Activated CD8-positive, alpha-beta T cell treated with anti-CD3 and anti-CD28 coated beads for 36 hours (primary cell): Measurements from ENCODE around the gene TCEAL6. TPM values are rescaled to one million over a fixed set of nuclear protein-coding genes. Genes with fewer than 3 reads are reported as not detected.
A peak's percentile ranks its signal among the peaks of the same experiment; 100 is the strongest.
"Not testable (repeated sequence)": the region's sequence is repeated elsewhere in the genome, so short reads cannot be mapped to it uniquely, and the experiment has no call there.

Source experiments
- ATAC-seq: fragments of 200-7000 bp; cut with Tn5 transposase; one replicate; pipeline ENCODE4 v1.10.0; 2021; ENCODE audit warnings: mild to moderate bottlenecking, moderate library complexity
- CTCF ChIA-PET: fragments of 350-600 bp; sonication (Branson Sonifier 250); formaldehyde crosslinking; loops from one replicate; lab custom pipeline; 2021; ENCODE audit warnings: antibody characterized with exemption; lab: Charles Lee
- POLR2A ChIA-PET: fragments of 350-600 bp; sonication (Branson Sonifier 250); formaldehyde crosslinking; loops from one replicate; lab custom pipeline; 2021; ENCODE audit warnings: antibody characterized with exemption; lab: Charles Lee
- DNase-seq: peaks from one replicate; pipeline ENCODE4 v3.0.0-alpha.2; 2020
- H3K27ac Mint-ChIP-seq: one replicate; pipeline ENCODE4 v1.8.0; 2021; ENCODE audit warnings: mild to moderate bottlenecking, mixed read lengths
- H3K27me3 Mint-ChIP-seq: one replicate; pipeline ENCODE4 v1.8.0; 2021; ENCODE audit warnings: mixed read lengths
- H3K36me3 Mint-ChIP-seq: one replicate; pipeline ENCODE4 v1.8.0; 2021; ENCODE audit warnings: low read depth, mixed read lengths
- H3K4me1 Mint-ChIP-seq: one replicate; pipeline ENCODE4 v1.8.0; 2021; ENCODE audit warnings: low read depth, mixed read lengths
- H3K4me3 Mint-ChIP-seq: one replicate; pipeline ENCODE4 v1.8.0; 2021; ENCODE audit warnings: mild to moderate bottlenecking, moderate library complexity, mixed read lengths
- H3K9me3 Mint-ChIP-seq: one replicate; pipeline ENCODE4 v1.8.0; 2021; ENCODE audit warnings: mixed read lengths
- CTCF ChIP-seq: fragments of 200-600 bp; IDR thresholded peaks from one replicate; pipeline ENCODE4 v1.8.0; 2022; ENCODE audit warnings: antibody characterized with exemption, mild to moderate bottlenecking
- intact Hi-C: fragments of 100-400 bp; cut with micrococcal nuclease; formaldehyde crosslinking; loops from one replicate; pipeline ENCODE4 v1.10.0; 2022
- total RNA-seq, 2 experiments: library from RNA; stranded (reverse); gene quantifications; one replicate each; pipeline ENCODE4 v1.2.3, GENCODE V29; 2021

The TCEAL6 gene
- total RNA-seq: not detected

GRCh38 chrX:102142274-102142673 lies at the start of gene TCEAL6:
TSS of gene TCEAL6 (minus strand) at chrX:102142481.
- H3K4me3 Mint-ChIP-seq, H3K9me3 Mint-ChIP-seq, H3K36me3 Mint-ChIP-seq, ATAC-seq, intact Hi-C loops, H3K4me1 Mint-ChIP-seq, POLR2A ChIA-PET, DNase-seq, CTCF ChIA-PET, H3K27ac Mint-ChIP-seq: not testable (repeated sequence)
- peaks cover 12% of the 10 kb centered on the region for H3K27me3 Mint-ChIP-seq

GRCh38 chrX:102185967-102186720 lies 43.9 kb upstream of the TCEAL6 start:
- peaks cover 3% of the 10 kb centered on the region for H3K9me3 Mint-ChIP-seq
- H3K36me3 Mint-ChIP-seq: no peaks in the 10 kb centered on the region
- no peak overlapping the region for H3K4me3 Mint-ChIP-seq
- ATAC-seq (no peak), DNase-seq (no peak)
- H3K27ac Mint-ChIP-seq: no peak overlapping the region
- H3K4me1 Mint-ChIP-seq: no peaks in the 10 kb centered on the region
- TF ChIP-seq CTCF: no peak
- intact Hi-C loops: no loop called here
- ChIA-PET CTCF (no interaction called here), POLR2A (no interaction called here)
- no peaks in the 10 kb centered on the region for H3K27me3 Mint-ChIP-seq

GRCh38 chrX:102155806-102156179 lies 13.5 kb upstream of the TCEAL6 start, which contains the start of gene BEX5:
TSS of gene BEX5 (minus strand) at chrX:102155977. CDS start at chrX:102154265, 1,712 bp downstream.
- intact Hi-C loops: no loop called here

GRCh38 chrX:102154900-102155805 lies 12.9 kb upstream of the TCEAL6 start:
- POLR2A ChIA-PET: no interaction called here
- CTCF ChIA-PET: interaction anchor here (1.1 kb wide), 2 partner anchors 10 to 188 kb away, joined by 3 to 4 read pairs; no protein-coding TSS in a partner anchor
- H3K4me3 Mint-ChIP-seq: peak overlapping the region; percentile 95
- no peak for TF ChIP-seq CTCF
- no peaks in the 10 kb centered on the region for H3K36me3 Mint-ChIP-seq
- intact Hi-C loops: no loop called here
- H3K9me3 Mint-ChIP-seq: no peaks in the 10 kb centered on the region
- peaks cover 11% of the 10 kb centered on the region for H3K4me1 Mint-ChIP-seq
- peaks cover 4% of the 10 kb centered on the region for H3K27me3 Mint-ChIP-seq
- H3K27ac Mint-ChIP-seq: peak overlapping the region; percentile 93
- ATAC-seq (peak; percentile 40), DNase-seq (peak; percentile 45)

More at GRCh38 chrX:102155806-102156179, 13.5 kb upstream of the TCEAL6 start, which contains the start of gene BEX5:
- CTCF ChIA-PET: interaction anchor here (1.1 kb wide), 1 partner anchor 188 kb away, joined by 3 read pairs; no protein-coding TSS in a partner anchor
- H3K9me3 Mint-ChIP-seq: no peaks in the 10 kb centered on the region
- peak within 1 kb of the TSS; percentile 95 for H3K4me3 Mint-ChIP-seq
- POLR2A ChIA-PET: no interaction called here
- H3K27ac Mint-ChIP-seq: peak within 1 kb of the TSS; percentile 93
- ATAC-seq: peak; percentile 98
- H3K36me3 Mint-ChIP-seq: no peaks in the 10 kb centered on the region
- peaks cover 11% of the 10 kb centered on the region for H3K4me1 Mint-ChIP-seq
- no peak for TF ChIP-seq CTCF
- DNase-seq: peak; percentile 70
- H3K27me3 Mint-ChIP-seq: peaks cover 6% of the 10 kb centered on the region

GRCh38 chrX:102154218-102154860 lies 12.1 kb upstream of the TCEAL6 start:
- peak overlapping the region; percentile 93 for H3K27ac Mint-ChIP-seq
- DNase-seq (peak; percentile 12), ATAC-seq (no peak)
- no peaks in the 10 kb centered on the region for H3K9me3 Mint-ChIP-seq
- ChIA-PET CTCF (interaction anchor here (1.0 to 1.1 kb wide), 2 partner anchors 10 to 14 kb away, joined by 3 to 4 read pairs; no protein-coding TSS in a partner anchor), POLR2A (no interaction called here)
- H3K27me3 Mint-ChIP-seq: peaks cover 3% of the 10 kb centered on the region
- H3K4me3 Mint-ChIP-seq: peak overlapping the region; percentile 95
- H3K36me3 Mint-ChIP-seq: no peaks in the 10 kb centered on the region
- TF ChIP-seq CTCF: peak; percentile 31
- H3K4me1 Mint-ChIP-seq: peaks cover 11% of the 10 kb centered on the region
- intact Hi-C loops: no loop called here

- POLR2A ChIA-PET, H3K36me3 Mint-ChIP-seq, intact Hi-C loops, H3K4me3 Mint-ChIP-seq, H3K9me3 Mint-ChIP-seq, ATAC-seq, H3K4me1 Mint-ChIP-seq, H3K27ac Mint-ChIP-seq, CTCF ChIA-PET, DNase-seq: not testable (repeated sequence)
- H3K27me3 Mint-ChIP-seq: peaks cover 15% of the 10 kb centered on the region
These were observed 650 bp downstream of the TCEAL6 start for GRCh38 chrX:102141631-102142030.

- ATAC-seq: not testable (repeated sequence)
These were observed 1.4 kb downstream of the TCEAL6 start for GRCh38 chrX:102140876-102141275.

More at GRCh38 chrX:102140876-102141275, 1.4 kb downstream of the TCEAL6 start:
- H3K27ac Mint-ChIP-seq, H3K36me3 Mint-ChIP-seq, H3K9me3 Mint-ChIP-seq, H3K4me3 Mint-ChIP-seq, intact Hi-C loops, H3K4me1 Mint-ChIP-seq, POLR2A ChIA-PET, DNase-seq: not testable (repeated sequence)
- H3K27me3 Mint-ChIP-seq: peaks cover 17% of the 10 kb centered on the region
- CTCF ChIA-PET: interaction anchor here (1.5 kb wide), 1 partner anchor 13 kb away, joined by 3 read pairs; no protein-coding TSS in a partner anchor
